ENCODE measurements around the gene TK1. TPM values are rescaled to one million over a fixed set of nuclear protein-coding genes. Genes with fewer than 3 reads are reported as not detected.

Gene TK1
- total and polyA plus RNA-seq, 2 donors (not counting 1 experiment from before 2014, with no cell fraction given), result 2.2 to 3.8 TPM

GRCh38 chr17:78202666-78203065 is 15.8 kb upstream of the TK1 start:
- CTCF ChIA-PET, result interaction anchor here (1.2 to 1.7 kb wide), 3 partner anchors 34 to 118 kb away, joined by 3 to 4 read pairs (median 3); no protein-coding TSS in a partner anchor
- H3K9me3 ChIP-seq (ENCODE audit: control extremely low read depth in 1 of 3, control insufficient read depth in 2 of 3, insufficient read depth in 1 of 3, low read length in 2 of 3), result peaks cover 0 to 4% (median 0%) of the 10 kb centered on the region in 3 donors
- Mint-ChIP-seq H3K4me1 (peaks cover 8% of the 10 kb centered on the region), H3K9me3 (ENCODE audit: insufficient read depth) (no peaks in the 10 kb centered on the region), H3K27ac (no peak overlapping the region), H3K4me3 (no peak overlapping the region), H3K27me3 (no peaks in the 10 kb centered on the region)
- intact Hi-C loops (cut with micrococcal nuclease), result no loop called here
- no peak overlapping the region for H3K4me3 ChIP-seq (ENCODE audit: control extremely low read depth in 1 of 5, extremely low read depth in 1 of 5, insufficient read depth in 1 of 5, low read depth in 2 of 5, low read length in 4 of 5)
- no peaks in the 10 kb centered on the region for H3K79me2 ChIP-seq (ENCODE audit: control insufficient read depth, insufficient read depth, low read length)
- TF ChIP-seq EZH2 (IDR thresholded peaks at IDR 0.05; ENCODE audit: borderline replicate concordance, insufficient read depth, low read depth, low read length, poor library complexity, severe bottlenecking) (no peak), CTCF (IDR thresholded peaks at IDR 0.05) (no peak)
- no peak overlapping the region for H3K9ac ChIP-seq (ENCODE audit: low read length)
- POLR2A ChIA-PET, result interaction anchor here (0.6 to 0.7 kb wide), 5 partner anchors 10 to 1105 kb away, joined by 3 to 9 read pairs (median 4); no protein-coding TSS in a partner anchor
- ATAC-seq (ENCODE audit: low read depth), result no peak
- no peak overlapping the region for H3K27ac ChIP-seq (ENCODE audit: low read length in 2 of 2)
- H3K36me3 ChIP-seq (replicated peaks in 1 of 2; ENCODE audit: control extremely low read depth in 1 of 2, control insufficient read depth in 1 of 2, extremely low read depth in 1 of 2, insufficient read depth in 2 of 2, low read length in 1 of 2), result no peaks in the 10 kb centered on the region
- no peak overlapping the region for H3K4me2 ChIP-seq (replicated peaks; ENCODE audit: low read depth, low read length, poor library complexity, severe bottlenecking)
- H4K20me1 ChIP-seq (ENCODE audit: control insufficient read depth, insufficient read depth, low read length, poor library complexity, severe bottlenecking), result no peaks in the 10 kb centered on the region
- WGBS (ENCODE audit: insufficient coverage), result 83% methylated on average over 3 of the region's 8 CpGs
- DNase-seq, result no peak
- no peak overlapping the region for H2AFZ ChIP-seq (ENCODE audit: insufficient read depth, low read depth, low read length, poor library complexity, severe bottlenecking)
- H3K27me3 ChIP-seq (replicated peaks in 1 of 4; ENCODE audit: control extremely low read depth in 1 of 4, control insufficient read depth in 3 of 4, insufficient read depth in 4 of 4, low read length in 3 of 4), result no peaks in the 10 kb centered on the region
- H3K4me1 ChIP-seq (ENCODE audit: control insufficient read depth in 2 of 2, insufficient read depth in 2 of 2, low read length in 2 of 2), result peaks cover 0 to 4% of the 10 kb centered on the region in 2 donors

GRCh38 chr17:78200451-78200850 is 13.6 kb upstream of the TK1 start:
- Histone ChIP-seq H3K9me3 (ENCODE audit: control extremely low read depth in 1 of 3, control insufficient read depth in 2 of 3, insufficient read depth in 1 of 3, low read length in 2 of 3) (peaks cover 0 to 4% (median 0%) of the 10 kb centered on the region in 3 donors), H3K79me2 (ENCODE audit: control insufficient read depth, insufficient read depth, low read length) (no peaks in the 10 kb centered on the region), H3K27ac (ENCODE audit: low read length in 2 of 2) (no peak overlapping the region), H4K20me1 (ENCODE audit: control insufficient read depth, insufficient read depth, low read length, poor library complexity, severe bottlenecking) (no peaks in the 10 kb centered on the region), H3K4me3 (ENCODE audit: control extremely low read depth in 1 of 5, extremely low read depth in 1 of 5, insufficient read depth in 1 of 5, low read depth in 2 of 5, low read length in 4 of 5) (no peak overlapping the region), H3K4me1 (ENCODE audit: control insufficient read depth in 2 of 2, insufficient read depth in 2 of 2, low read length in 2 of 2) (peaks cover 0 to 4% of the 10 kb centered on the region in 2 donors), H2AFZ (ENCODE audit: insufficient read depth, low read depth, low read length, poor library complexity, severe bottlenecking) (no peak overlapping the region), H3K27me3 (replicated peaks in 1 of 4; ENCODE audit: control extremely low read depth in 1 of 4, control insufficient read depth in 3 of 4, insufficient read depth in 4 of 4, low read length in 3 of 4) (no peaks in the 10 kb centered on the region), H3K36me3 (replicated peaks in 1 of 2; ENCODE audit: control extremely low read depth in 1 of 2, control insufficient read depth in 1 of 2, extremely low read depth in 1 of 2, insufficient read depth in 2 of 2, low read length in 1 of 2) (no peaks in the 10 kb centered on the region), H3K4me2 (replicated peaks; ENCODE audit: low read depth, low read length, poor library complexity, severe bottlenecking) (no peak overlapping the region), H3K9ac (ENCODE audit: low read length) (no peak overlapping the region)
- Mint-ChIP-seq H3K9me3 (ENCODE audit: insufficient read depth) (no peaks in the 10 kb centered on the region), H3K27ac (no peak overlapping the region), H3K4me1 (peaks cover 8% of the 10 kb centered on the region), H3K4me3 (no peak overlapping the region), H3K27me3 (no peaks in the 10 kb centered on the region)
- CTCF ChIA-PET, result interaction anchor here (0.7 to 0.8 kb wide), 2 partner anchors 14 to 25 kb away, joined by 3 read pairs; partner anchors contain the start of genes AFMID and TK1
- POLR2A ChIA-PET, result interaction anchor here (0.7 kb wide), 1 partner anchor 32 kb away, joined by 4 read pairs; no protein-coding TSS in a partner anchor
- ATAC-seq (ENCODE audit: low read depth) (no peak), DNase-seq (no peak)
- intact Hi-C loops (cut with micrococcal nuclease), result no loop called here
- no peak for TF ChIP-seq CTCF (IDR thresholded peaks at IDR 0.05)
- WGBS (ENCODE audit: insufficient coverage), result 99% methylated on average over 6 of the region's 6 CpGs
